Esophagus squamous epithelium (tissue), 4 donors: Measurements from ENCODE around the gene LRRC73.

Source experiments
- POLR2A ChIP-seq, 4 donors: fragments of 450-650 bp; IDR thresholded peaks; one replicate each; pipeline ENCODE4 v1.6.1; 2017; ENCODE audit warnings: antibody characterized with exemption in 4 of 4, mild to moderate bottlenecking in 4 of 4, moderate library complexity in 3 of 4
- TF ChIP-seq, protein P1 (sequence below), 6 experiments: fragments of 450-650 bp in 4 of 6; fragments of 200-600 bp in 2 of 6; sonication (generic) in 2 of 6; IDR thresholded peaks; one replicate each; pipeline ENCODE4 v1.5.1; 2016 to 2019; ENCODE audit warnings: antibody characterized with exemption in 6 of 6, mild to moderate bottlenecking in 4 of 6, moderate library complexity in 4 of 6

DNA sequence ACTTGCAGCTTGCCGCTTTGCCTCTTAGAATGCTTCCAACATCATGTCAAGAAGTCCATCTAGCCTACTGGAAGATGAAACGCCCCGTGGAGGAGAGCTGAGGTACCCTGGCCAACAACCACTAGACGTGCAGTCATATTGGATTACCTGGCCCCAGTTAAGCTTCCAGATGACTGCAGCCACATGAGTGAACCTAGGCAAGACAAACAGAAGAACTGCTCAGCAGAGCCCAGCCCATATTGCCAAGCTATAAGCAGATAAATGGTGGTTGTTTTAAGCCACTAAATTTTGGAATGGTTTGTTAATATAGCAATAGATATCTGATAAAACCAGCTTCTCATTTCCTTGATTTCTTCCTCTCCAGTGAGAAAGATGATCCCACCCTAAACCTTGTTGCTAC lies 50.1 kb downstream of the LRRC73 start:
- TF ChIP-seq, protein P1, sequence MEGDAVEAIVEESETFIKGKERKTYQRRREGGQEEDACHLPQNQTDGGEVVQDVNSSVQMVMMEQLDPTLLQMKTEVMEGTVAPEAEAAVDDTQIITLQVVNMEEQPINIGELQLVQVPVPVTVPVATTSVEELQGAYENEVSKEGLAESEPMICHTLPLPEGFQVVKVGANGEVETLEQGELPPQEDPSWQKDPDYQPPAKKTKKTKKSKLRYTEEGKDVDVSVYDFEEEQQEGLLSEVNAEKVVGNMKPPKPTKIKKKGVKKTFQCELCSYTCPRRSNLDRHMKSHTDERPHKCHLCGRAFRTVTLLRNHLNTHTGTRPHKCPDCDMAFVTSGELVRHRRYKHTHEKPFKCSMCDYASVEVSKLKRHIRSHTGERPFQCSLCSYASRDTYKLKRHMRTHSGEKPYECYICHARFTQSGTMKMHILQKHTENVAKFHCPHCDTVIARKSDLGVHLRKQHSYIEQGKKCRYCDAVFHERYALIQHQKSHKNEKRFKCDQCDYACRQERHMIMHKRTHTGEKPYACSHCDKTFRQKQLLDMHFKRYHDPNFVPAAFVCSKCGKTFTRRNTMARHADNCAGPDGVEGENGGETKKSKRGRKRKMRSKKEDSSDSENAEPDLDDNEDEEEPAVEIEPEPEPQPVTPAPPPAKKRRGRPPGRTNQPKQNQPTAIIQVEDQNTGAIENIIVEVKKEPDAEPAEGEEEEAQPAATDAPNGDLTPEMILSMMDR (IDR thresholded peaks at IDR 0.05): no peak
- no peak for TF ChIP-seq POLR2A (IDR thresholded peaks at IDR 0.05)
